Measurements from ENCODE around the gene NEIL1. TPM values are rescaled to one million over a fixed set of nuclear protein-coding genes. Genes with fewer than 3 reads are reported as not detected.
"Not testable (repeated sequence)": the region's sequence is repeated elsewhere in the genome, so short reads cannot be mapped to it uniquely, and the experiment has no call there.

NEIL1 gene
- polyA plus RNA-seq, 1 of the 3 experiments (the other 2 are of a cell fraction) = 12.0 TPM

DNA sequence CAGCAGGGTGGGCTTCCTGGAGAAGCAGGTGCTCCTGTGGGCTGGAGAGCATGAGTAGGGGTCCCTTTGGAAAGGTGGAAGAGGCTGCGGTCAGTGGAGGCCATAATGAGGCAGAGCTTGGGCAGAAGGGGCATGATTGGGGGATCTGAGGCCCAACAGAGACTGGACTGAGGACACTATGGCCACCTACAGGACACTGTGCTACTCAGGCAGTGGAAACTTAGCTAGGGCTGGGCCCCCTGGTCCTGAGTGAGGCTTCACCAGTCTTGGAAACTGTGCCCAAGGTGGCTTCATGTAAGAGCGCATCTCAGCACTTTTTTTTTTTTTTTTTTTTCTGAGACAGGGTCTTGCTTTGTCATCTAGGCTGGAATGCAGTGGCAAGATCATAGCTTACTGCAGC, 17.3 kb upstream of the NEIL1 start (continued):
- TF ChIP-seq, protein P1, sequence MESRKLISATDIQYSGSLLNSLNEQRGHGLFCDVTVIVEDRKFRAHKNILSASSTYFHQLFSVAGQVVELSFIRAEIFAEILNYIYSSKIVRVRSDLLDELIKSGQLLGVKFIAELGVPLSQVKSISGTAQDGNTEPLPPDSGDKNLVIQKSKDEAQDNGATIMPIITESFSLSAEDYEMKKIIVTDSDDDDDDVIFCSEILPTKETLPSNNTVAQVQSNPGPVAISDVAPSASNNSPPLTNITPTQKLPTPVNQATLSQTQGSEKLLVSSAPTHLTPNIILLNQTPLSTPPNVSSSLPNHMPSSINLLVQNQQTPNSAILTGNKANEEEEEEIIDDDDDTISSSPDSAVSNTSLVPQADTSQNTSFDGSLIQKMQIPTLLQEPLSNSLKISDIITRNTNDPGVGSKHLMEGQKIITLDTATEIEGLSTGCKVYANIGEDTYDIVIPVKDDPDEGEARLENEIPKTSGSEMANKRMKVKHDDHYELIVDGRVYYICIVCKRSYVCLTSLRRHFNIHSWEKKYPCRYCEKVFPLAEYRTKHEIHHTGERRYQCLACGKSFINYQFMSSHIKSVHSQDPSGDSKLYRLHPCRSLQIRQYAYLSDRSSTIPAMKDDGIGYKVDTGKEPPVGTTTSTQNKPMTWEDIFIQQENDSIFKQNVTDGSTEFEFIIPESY (IDR thresholded peaks at IDR 0.05; ENCODE audit: borderline replicate concordance, low read depth) = no peak
- TF ChIP-seq RAD21 (IDR thresholded peaks at IDR 0.05; ENCODE audit: low read length) (no peak), RFX5 (IDR thresholded peaks at IDR 0.05; ENCODE audit: low read length) (no peak), EP300 (IDR thresholded peaks at IDR 0.05; ENCODE audit: borderline replicate concordance in 1 of 2, low read depth in 1 of 2, low read length in 1 of 2) (no peak), MEF2A (IDR thresholded peaks at IDR 0.05; ENCODE audit: borderline replicate concordance, low read depth) (no peak), ELF1 (IDR thresholded peaks at IDR 0.05) (no peak)
- TF ChIP-seq, protein P2, sequence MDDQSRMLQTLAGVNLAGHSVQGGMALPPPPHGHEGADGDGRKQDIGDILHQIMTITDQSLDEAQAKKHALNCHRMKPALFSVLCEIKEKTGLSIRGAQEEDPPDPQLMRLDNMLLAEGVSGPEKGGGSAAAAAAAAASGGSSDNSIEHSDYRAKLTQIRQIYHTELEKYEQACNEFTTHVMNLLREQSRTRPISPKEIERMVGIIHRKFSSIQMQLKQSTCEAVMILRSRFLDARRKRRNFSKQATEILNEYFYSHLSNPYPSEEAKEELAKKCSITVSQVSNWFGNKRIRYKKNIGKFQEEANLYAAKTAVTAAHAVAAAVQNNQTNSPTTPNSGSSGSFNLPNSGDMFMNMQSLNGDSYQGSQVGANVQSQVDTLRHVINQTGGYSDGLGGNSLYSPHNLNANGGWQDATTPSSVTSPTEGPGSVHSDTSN (IDR thresholded peaks at IDR 0.05) = no peak

DNA sequence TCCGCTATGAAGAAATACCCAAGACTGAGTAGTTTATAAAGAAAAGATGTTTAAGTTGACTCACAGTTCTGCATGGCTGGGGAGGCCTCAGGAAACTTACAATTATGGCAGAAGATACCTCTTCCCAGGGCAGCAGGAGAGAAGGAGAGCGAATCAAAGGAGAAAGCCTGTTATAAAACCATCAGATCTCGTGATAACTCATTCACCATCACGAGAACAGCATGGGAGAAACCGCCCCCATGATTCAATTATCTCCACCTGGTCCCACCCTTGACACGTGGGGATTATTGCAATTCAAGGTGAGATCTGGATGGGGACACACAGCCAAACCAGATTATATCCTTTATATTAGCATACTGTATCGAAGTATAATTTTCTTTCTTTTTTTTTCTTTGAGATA, 14.7 kb upstream of the NEIL1 start:
- H3K9ac ChIP-seq; H2AFZ ChIP-seq (ENCODE audit: low read depth); DNase-seq; H3K4me1 ChIP-seq (ENCODE audit: control insufficient read depth in 1 of 2, insufficient read depth in 2 of 2, low read depth in 1 of 2, low read length in 1 of 2); H3K27me3 ChIP-seq (ENCODE audit: insufficient read depth); POLR2A ChIA-PET; H3K9me3 ChIP-seq; H3K36me3 ChIP-seq (replicated peaks in 1 of 2; ENCODE audit: control insufficient read depth in 1 of 2, insufficient read depth in 2 of 2, low read length in 1 of 2); CTCF ChIA-PET; H4K20me1 ChIP-seq (ENCODE audit: insufficient read depth); H3K4me3 ChIP-seq (ENCODE audit: low read depth in 2 of 2, low read length in 1 of 2); H3K9me2 ChIP-seq; H3F3A ChIP-seq (replicated peaks; ENCODE audit: insufficient read depth); H3K4me2 ChIP-seq; H3K27ac ChIP-seq (ENCODE audit: low read depth in 2 of 2, low read length in 1 of 2): not testable (repeated sequence)
- peaks cover 14% of the 10 kb centered on the region for H3K79me2 ChIP-seq (ENCODE audit: insufficient read depth)
- WGBS (ENCODE audit: low lambda C conversion rate) = 54% methylated on average over 7 of the region's 7 CpGs

DNA sequence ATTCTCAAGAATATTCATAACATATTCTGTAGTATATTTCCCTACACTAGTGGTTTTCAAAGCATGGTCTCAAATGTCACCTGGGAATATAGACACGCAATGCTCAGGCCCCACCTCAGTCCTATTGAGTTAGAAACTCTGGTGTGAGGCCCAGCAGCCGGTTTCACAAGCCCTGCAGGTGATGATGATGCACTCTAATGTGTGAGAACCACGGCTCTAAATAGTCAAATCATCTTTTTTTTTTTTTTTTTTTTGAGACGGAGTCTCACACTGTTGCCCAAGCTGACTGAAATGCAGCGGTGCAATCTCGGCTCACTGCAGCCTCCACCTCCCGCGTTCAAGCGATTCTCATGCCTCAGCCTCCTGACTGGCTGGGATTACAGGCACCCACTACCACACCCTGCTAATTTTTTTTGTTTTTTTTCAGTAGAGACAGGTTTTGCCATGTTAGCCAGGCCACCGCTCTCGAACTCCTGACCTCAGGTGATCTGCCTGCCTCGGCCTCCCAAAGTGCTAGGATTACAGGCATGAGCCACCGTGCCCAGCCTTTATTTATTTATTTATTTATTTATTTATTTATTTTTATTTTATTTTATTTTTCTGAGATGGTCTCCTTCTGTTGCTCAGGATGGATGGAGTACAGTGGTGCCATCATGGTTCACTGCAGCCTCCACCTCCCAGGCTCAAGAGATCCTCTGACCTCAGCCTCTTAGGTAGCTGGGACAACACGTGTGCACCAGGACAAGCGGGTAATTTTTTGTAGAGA, 13.0 kb upstream of the NEIL1 start:
- H3K4me3 ChIP-seq (ENCODE audit: low read depth in 2 of 2, low read length in 1 of 2); DNase-seq; H4K20me1 ChIP-seq (ENCODE audit: insufficient read depth); H3F3A ChIP-seq (replicated peaks; ENCODE audit: insufficient read depth); H3K9me3 ChIP-seq; H3K4me1 ChIP-seq (ENCODE audit: control insufficient read depth in 1 of 2, insufficient read depth in 2 of 2, low read depth in 1 of 2, low read length in 1 of 2); H3K4me2 ChIP-seq; H3K36me3 ChIP-seq (replicated peaks in 1 of 2; ENCODE audit: control insufficient read depth in 1 of 2, insufficient read depth in 2 of 2, low read length in 1 of 2); H3K27ac ChIP-seq (ENCODE audit: low read depth in 2 of 2, low read length in 1 of 2); H3K27me3 ChIP-seq (ENCODE audit: insufficient read depth); H3K9ac ChIP-seq; POLR2A ChIA-PET; H3K9me2 ChIP-seq; H2AFZ ChIP-seq (ENCODE audit: low read depth): not testable (repeated sequence)
- CTCF ChIA-PET = interaction anchor here (1.7 to 1.8 kb wide), 2 partner anchors 15 to 34 kb away, joined by 4 read pairs; no protein-coding TSS in a partner anchor
- peaks cover 17% of the 10 kb centered on the region for H3K79me2 ChIP-seq (ENCODE audit: insufficient read depth)
- WGBS (ENCODE audit: low lambda C conversion rate) = 91% methylated on average over 15 of the region's 15 CpGs
